GM18517 (cell line): ENCODE results near the gene DNTT.

Experiments
- ATAC-seq: cut with Tn5 transposase; IDR thresholded peaks from one replicate; pipeline ENCODE4 v1.9.1; 2021; ENCODE audit warnings: mild to moderate bottlenecking, moderate library complexity; ENCODE audit not compliant: unreplicated experiment

The DNTT gene

GRCh38 chr10:96275685-96276418 lies 28.4 kb upstream of the DNTT start:
- ATAC-seq, result no peak

DNA sequence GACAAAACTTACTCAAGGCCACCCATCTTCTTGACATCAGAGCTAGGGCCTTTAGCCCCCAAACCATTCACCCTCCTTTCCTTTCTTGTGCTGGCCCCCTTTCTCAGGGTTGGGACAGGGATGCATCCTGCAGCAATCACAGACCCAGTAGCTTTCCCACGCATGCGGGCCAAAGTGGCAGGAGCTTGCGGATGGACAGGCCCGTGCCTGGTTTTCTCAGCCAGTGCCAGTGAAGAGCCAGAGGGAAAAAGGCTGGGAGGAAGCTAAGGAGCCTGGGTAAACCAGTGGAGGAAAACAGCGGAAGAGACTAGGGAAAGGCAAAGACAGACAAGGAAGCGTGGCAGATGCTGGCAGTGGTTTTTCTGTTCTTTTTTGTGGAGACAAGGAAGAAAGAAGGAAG lies 27.8 kb upstream of the DNTT start:
- no peak for ATAC-seq

DNA sequence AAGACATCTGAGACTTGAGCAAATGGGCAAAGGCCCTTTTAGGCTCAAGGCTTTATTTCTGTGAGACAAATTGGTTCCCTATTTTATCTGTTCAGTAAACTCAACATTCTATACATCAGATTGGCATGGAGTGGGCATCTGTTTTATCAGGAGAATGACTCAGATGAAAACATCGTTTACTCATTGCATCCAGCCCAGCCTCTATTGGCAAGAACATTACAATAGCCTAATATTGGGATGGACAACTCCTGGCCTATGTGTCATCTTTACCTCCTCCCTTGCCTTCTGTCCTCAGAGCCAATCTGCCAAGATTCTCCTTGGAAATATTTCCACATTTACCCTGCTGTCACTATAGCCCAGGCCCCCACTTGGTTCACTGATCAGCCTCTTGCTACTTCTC lies 27.4 kb upstream of the DNTT start:
- no peak for ATAC-seq

DNA sequence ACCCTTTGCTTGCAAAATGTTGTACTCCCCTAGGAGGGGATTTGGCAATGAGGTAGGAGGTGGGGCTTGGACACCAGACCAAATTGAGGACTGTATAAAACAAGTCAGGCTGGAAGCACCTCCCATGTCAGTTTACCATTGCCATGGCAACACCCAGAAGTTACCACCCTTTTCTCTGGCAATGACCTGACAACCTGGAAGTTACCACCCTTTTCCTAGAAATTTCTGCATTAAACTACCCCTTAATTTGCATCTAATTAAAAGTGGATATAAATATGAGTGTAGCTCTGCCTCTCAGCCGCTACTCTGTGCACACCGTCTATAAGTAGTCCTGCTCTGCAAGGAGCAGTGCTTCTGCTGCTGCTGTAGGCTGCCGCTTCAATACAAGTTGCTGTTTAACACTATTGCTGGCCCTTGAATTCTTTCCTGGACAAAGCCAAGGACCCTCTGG lies 25.0 kb upstream of the DNTT start:
- no peak for ATAC-seq

- no peak for ATAC-seq
These were observed 23.4 kb upstream of the DNTT start for GRCh38 chr10:96280859-96281258.

- no peak for ATAC-seq
These were observed 22.7 kb upstream of the DNTT start for GRCh38 chr10:96281444-96282029.

- ATAC-seq, result no peak
These were observed 20.9 kb upstream of the DNTT start for GRCh38 chr10:96283351-96283750.

DNA sequence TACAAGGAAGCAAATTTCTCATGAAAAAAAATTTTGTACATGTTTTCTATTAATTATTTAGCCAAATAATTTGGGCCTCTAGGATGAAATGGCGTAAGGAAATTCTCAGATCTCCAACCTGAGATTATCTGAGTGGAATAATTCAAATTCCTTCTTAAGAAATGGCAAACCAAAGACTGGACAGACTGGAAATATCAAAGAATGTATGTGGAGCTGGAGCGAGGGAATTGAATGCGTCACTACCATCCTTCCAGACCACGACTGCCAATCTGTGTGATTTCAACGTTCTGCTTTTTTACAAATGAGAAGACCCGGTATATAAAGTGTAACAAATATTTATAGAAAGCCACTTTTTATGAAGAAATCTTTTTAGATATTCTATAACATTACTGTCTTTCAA lies 20.5 kb upstream of the DNTT start:
- no peak for ATAC-seq

GRCh38 chr10:96285331-96285752 lies 18.9 kb upstream of the DNTT start:
- no peak for ATAC-seq

DNA sequence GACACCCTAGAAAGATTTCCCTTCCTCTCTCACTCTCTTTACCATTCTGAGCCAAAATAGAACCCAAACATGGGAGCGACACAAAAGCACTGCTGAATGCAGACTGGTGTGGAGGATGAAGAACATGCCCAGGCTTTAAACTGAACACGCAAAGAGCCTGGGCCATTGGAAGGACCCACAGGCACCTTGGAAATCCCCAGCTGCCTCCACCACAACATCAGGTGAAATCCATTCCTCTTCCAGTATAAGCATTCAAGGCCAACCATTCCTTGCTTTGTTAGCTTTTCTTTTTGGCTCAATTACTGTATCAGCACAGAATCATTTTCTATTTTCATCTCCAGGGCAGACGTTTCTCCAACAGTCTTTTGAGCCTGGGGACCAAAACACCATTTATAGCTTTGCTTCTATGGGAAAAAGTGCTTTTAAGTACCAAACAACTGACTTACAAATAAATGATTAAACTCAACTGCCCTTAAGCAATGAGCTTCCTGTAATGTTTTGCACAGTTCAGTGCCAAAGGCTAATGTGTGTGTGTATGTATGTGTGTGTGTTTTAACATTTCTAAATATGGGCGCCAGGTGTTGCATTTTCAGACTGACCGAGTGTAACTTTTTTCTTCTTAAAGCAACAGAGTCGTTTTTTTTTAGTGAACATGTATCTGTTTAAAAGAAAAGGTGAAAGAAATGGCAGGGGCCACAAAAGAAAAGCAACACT lies 16.7 kb upstream of the DNTT start:
- ATAC-seq, result peak; percentile 68

DNA sequence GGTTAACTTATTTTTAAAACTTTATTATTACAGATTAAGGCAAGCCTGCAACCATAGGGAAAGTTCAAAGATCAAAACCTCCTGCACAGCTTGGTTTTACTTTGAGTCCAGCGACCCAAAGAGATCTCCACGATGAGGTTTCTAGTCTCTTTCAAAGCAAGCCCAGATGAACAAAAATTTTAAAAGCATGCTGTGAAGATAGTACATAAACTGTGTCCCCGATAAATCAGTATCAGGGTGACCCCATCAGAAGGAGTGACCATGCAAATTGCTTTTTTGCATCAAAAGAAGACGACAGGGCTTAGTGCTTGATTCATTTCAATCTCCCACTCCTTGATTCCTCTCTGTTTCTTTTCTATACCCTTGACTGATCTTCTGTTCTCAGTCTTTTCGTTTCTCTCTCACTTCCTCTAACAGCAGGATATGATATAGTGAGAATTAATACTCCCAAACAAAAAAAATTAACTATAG lies 16.0 kb upstream of the DNTT start:
- peak; percentile 70 for ATAC-seq

DNA sequence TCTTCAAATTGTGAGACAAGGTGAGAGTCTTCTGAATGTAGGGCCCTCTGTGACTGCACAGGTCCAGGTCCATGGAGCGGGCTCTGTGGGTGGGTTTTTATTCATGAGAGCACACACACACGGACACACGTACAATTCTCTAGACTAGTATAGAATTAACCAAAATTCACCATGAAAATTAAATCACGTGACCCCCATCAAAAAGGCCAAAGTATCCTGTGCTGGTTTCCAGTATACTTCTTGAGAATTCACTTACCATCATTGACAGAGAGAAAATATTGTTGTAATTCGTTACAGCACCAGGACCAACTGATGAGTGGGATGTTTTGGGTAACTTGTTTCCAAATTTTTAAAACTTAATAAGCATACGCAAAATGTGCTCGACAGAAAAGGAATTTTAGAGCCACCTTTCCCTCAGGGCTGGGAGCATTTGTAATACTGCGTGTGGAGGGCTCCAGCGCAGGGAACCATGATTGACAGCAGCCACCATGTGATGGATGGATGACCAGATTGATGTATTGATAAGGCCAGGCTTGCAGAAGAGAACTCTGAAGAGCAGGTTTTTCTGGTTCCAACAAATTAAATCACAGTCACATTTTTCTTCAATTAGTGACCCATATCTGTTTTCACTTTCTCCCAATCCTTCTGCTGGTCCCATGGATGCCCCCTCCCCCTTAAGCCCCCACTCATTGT lies 14.9 kb upstream of the DNTT start:
- ATAC-seq, result no peak

- no peak for ATAC-seq
These were observed 13.7 kb upstream of the DNTT start for GRCh38 chr10:96290368-96291133.

GRCh38 chr10:96292971-96293920 lies 11.0 kb upstream of the DNTT start:
- peak; percentile 55 for ATAC-seq

GRCh38 chr10:96295475-96295874 lies 8.8 kb upstream of the DNTT start:
- ATAC-seq, result no peak

GRCh38 chr10:96297486-96297885 lies 6.7 kb upstream of the DNTT start:
- no peak for ATAC-seq

- ATAC-seq, result no peak
These were observed 5.9 kb upstream of the DNTT start for GRCh38 chr10:96298362-96298761.

GRCh38 chr10:96299383-96299782 lies 4.9 kb upstream of the DNTT start:
- ATAC-seq, result no peak

DNA sequence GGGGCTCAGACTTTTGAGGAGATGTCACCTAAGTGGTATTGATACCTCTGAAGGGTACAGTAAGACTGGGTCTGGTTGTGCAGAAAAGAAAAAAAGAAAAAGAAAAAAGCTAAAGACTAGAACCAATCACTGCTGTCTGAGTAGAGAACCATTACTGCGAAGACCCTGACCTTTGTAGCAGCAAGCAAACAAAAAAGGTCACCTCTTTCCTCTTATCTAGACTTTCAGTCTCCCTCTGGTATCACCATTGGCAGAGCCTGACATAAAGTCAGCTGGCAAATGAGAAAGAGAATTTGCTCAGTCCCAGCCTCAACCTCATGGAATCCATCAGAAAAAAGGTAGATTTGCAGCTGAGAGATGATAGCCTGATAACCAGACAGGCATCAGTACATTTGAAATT lies 2.6 kb upstream of the DNTT start:
- no peak for ATAC-seq

- no peak for ATAC-seq
These were observed 785 bp downstream of the DNTT start for GRCh38 chr10:96305019-96305418.
